GM23338 (cell line): Measurements from ENCODE around the gene DHRS13.

ENCODE experiments used
- CREB1 ChIP-seq: fragments of 250-450 bp; sonication (Bioruptor Pico); IDR thresholded peaks from 2 replicates; pipeline ENCODE4 v1.5.0; 2020; ENCODE audit warnings: low read depth, mild to moderate bottlenecking, moderate library complexity
- CTCF ChIP-seq, 2 experiments: fragments of 200-600 bp in 1 of 2; sonication (generic) in 1 of 2; conservative IDR thresholded peaks; 2 replicates each; pipeline versions ENCODE4 v1.5.1 to v1.6.1; 2016 to 2017; ENCODE audit warnings: antibody characterized with exemption in 2 of 2, low read depth in 2 of 2, mild to moderate bottlenecking in 2 of 2, moderate library complexity in 1 of 2
- ETS1 ChIP-seq: IDR thresholded peaks from 2 replicates; pipeline ENCODE4 v1.6.1; 2016; ENCODE audit warnings: antibody characterized with exemption
- EZH2 ChIP-seq: fragments of 200-600 bp; sonication (generic); IDR thresholded peaks from one replicate; pipeline ENCODE4 v1.8.0; 2017; ENCODE audit warnings: antibody characterized with exemption, mild to moderate bottlenecking, low read depth; ENCODE audit not compliant: unreplicated experiment
- EZH2phosphoT487 ChIP-seq: fragments of 200-600 bp; sonication (generic); IDR thresholded peaks from one replicate; pipeline ENCODE4 v1.8.1; 2018; ENCODE audit warnings: antibody characterized with exemption; ENCODE audit not compliant: unreplicated experiment
- JUNB ChIP-seq: IDR thresholded peaks from one replicate; pipeline ENCODE4 v1.6.1; 2016; ENCODE audit warnings: antibody characterized with exemption; ENCODE audit not compliant: unreplicated experiment
- NANOG ChIP-seq: IDR thresholded peaks from 2 replicates; pipeline ENCODE4 v1.6.1; 2016; ENCODE audit warnings: antibody characterized with exemption, borderline replicate concordance
- POLR2AphosphoS5 ChIP-seq: IDR thresholded peaks from 2 replicates; pipeline ENCODE4 v1.6.1; 2016; ENCODE audit warnings: antibody characterized with exemption, low read depth
- REST ChIP-seq: IDR thresholded peaks from one replicate; pipeline ENCODE4 v1.6.1; 2018; ENCODE audit warnings: antibody characterized with exemption; ENCODE audit not compliant: unreplicated experiment
- STAT1 ChIP-seq: IDR thresholded peaks from one replicate; pipeline ENCODE4 v1.6.1; 2016; ENCODE audit warnings: antibody characterized with exemption; ENCODE audit not compliant: unreplicated experiment
- ZNF114 ChIP-seq: fragments of 250-450 bp; sonication (Bioruptor Pico); IDR thresholded peaks from 2 replicates; pipeline ENCODE4 v1.5.0; 2020; ENCODE audit warnings: mild to moderate bottlenecking, moderate library complexity

GRCh38 chr17:28928061-28928460 lies 25.2 kb upstream of the DHRS13 start:
- TF ChIP-seq CTCF (conservative IDR thresholded peaks at IDR 0.05; ENCODE audit: low read depth in 2 of 2) (no peak), REST (no peak), EZH2 (no peak), EZH2phosphoT487 (no peak), JUNB (no peak), CREB1 (CRISPR knock-in tag) (no peak), NANOG (no peak), POLR2AphosphoS5 (no peak), STAT1 (no peak), ZNF114 (CRISPR knock-in tag) (no peak), ETS1 (no peak)
